NCI-H2171 treated with DMSO at 0.1 percent for 48 hours (cell line): Measurements from ENCODE around the gene TAGLN2.

Experiments used
- DNase-seq: peaks from one replicate; lab custom pipeline; 2025; lab: John Stamatoyannopoulos, UW

TAGLN2 gene

DNA sequence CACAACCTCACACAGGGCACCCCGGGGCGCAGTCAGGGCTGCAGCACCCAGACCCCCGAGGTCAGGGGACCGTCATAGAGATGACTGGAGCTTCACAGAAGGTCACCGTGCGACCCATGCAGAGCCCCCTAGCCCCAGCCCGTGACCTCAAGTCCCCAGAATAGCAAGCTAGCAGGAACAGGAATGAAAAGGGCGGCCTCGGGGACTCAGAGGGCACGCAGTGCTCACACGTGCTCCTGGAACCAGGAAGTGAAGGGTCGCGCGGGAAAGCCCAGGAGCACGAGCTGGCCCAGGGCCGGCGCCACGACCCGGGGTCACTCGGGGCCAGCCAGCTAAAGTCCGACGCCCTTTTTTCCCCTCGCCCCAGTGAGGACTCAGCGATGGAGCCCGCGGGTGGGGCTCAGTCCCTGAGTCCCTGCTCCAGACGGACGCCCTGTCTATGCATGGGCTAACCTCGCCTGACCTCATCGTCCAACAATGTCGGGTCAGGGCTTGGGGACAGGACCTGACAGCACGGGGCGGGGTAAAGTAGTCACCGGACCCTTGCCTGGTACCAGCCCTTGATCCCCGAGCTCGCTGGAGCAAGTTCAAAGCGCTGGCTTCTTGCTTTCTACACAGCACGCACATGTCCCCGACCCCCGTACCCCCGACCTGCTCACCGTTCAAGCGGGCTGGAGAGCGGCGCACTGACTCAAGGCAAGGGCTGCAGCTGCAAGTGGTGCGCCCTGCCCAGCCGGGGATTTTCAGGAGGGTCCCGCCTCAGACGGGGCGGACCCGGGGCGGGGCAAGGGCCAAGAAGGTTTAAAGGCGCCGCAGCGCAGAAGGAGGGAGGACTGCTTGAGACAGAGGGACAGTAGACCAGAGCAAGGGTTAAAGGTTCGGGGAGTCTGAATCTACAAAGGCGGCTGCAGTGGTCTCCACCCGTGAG is at the start of gene TAGLN2:
Gene TAGLN2 (minus strand): TSS at position 717 of the 928 bp plus-strand sequence. CDS start 4,998 bp downstream, outside the sequence.
- DNase-seq: peak; percentile 30

- no peak for DNase-seq
Observed at GRCh38 chr1:159974350-159974965, 49.2 kb upstream of the TAGLN2 start.

GRCh38 chr1:159973350-159973940 is 48.1 kb upstream of the TAGLN2 start:
- DNase-seq: no peak

DNA sequence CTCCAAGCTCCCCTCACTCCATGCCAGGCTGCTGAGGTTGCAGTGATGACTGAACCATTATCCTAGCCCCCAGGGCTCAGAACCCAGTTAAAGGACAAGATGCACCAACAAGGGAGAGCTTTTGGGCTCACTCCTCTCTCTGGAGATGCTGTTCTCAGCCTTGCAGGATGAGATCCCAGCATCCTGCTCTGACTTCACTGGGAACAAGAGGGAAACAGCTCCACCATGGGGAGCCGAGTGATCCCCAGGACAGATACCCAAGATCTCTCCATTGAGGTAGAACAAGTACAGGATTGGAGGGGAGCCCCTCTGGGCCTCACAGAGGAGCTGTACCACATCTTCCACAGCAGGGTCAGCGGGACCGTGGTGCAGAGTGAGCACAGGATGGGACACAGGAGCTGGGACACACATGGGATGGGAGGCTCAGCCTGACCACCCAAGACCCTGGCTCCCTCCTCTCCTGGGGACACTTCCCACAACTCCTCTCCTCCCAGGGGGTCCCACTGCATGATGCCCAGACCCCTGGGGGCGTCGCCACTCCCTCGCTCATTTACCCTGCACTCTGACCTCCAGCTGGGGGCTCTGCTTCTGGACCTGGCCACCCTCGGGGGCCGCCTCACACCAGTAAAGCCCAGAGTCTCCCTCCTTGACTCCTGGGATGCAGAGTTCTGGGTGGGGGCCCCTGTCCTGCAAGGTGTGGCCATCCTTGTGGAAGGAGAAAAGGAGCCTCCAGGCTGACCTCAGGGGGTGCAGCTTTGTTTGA is 47.3 kb upstream of the TAGLN2 start:
- DNase-seq: no peak

DNA sequence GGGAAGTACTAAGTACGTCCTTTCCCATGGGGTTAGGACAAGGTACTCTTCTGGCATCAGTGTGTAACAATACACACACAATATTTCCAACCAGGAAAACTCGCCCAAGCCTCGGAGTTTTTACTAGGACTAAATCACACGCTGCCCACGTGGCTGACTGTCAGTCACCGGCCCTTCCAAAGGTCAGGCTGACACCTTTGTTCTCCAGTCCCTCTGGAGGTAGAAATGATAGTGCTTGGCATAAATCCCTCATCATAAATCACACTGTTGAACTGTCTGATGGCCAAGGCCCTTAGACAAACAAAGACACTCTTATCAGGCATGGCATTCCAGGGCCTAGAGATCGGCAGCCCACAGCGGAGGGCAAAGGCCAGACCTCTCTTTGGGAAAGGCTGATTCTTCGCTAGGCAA is 45.6 kb upstream of the TAGLN2 start:
- no peak for DNase-seq

- DNase-seq: no peak
Observed at GRCh38 chr1:159968901-159969300, 43.6 kb upstream of the TAGLN2 start.

DNA sequence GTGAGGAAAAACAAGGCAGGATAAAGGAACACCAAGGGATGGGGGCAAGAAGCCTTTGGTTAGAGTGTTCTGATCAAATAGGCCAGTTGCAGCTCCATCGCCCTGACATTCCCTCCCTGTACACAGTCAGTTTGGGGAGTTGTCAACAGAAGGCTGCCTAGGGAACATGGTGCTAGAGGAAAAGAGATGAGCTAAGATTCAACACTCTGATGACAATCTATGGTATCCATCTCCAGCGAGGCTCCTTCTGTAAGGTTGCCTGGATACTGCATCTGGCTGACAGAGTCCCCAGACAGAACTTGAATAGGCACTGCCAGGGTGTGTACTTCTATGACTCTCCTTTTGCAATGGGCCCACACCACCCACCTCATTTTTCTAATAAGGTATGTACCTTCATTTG is 40.0 kb upstream of the TAGLN2 start:
- no peak for DNase-seq

DNA sequence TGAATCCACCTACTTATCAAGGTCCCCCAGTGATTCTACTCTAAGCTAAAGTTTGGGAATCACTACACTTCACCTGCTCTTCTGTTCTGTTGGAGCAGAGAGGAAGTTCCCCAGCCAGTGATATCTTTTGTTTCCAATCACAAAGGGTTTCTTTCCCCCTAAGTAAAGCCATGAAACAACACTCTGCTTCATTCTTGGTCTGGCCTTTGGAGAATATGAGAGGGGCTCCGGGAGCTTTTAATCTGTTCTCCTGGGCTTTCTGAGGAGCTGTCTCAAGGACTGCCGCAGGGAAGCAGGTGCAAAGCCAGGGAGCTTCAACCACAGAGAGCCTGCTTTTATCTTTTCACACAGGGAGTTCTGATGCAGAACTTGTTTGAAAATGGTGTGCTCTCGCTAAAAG is 38.8 kb upstream of the TAGLN2 start:
- no peak for DNase-seq

DNA sequence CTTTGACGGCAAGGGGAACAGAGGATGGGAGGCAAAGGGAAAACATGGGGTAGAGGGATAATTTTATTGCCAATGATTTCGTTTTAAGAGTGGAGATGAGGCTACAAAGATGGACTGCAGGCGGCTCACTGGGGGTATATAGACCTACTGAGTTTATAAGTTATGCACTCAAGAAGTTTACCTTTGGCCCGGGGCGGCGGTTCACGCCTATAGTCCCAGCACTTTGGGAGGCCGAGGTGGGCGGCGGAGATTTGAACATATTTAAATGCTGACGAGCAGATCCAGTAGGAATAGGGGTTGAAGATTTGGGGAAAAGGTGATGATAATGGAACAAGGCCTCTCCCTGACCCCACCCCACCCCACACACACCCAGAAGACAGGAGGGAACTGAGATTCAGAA is 36.9 kb upstream of the TAGLN2 start:
- DNase-seq: no peak

DNA sequence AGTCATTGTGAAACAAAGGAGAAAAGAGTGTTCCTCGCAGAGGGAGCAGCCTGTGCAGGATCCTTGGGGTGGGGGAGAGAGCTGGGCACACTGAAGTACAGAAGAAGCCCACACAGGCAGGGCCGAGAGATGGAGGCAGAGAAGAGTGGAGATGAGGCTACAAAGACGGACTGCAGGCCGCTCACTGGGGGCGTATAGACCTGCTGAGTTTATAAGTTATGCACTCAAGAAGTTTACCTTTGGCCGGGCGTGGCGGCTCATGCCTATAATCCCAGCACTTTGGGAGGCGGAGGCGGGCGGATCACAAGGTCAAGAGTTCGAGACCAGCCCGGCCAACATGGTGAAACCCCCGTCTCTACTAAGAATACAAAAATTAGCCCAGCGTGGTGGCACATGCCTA is 36.3 kb upstream of the TAGLN2 start:
- no peak for DNase-seq

GRCh38 chr1:159960721-159961381 is 35.5 kb upstream of the TAGLN2 start:
- no peak for DNase-seq

- no peak for DNase-seq
Observed at GRCh38 chr1:159959451-159959850, 34.1 kb upstream of the TAGLN2 start.

DNA sequence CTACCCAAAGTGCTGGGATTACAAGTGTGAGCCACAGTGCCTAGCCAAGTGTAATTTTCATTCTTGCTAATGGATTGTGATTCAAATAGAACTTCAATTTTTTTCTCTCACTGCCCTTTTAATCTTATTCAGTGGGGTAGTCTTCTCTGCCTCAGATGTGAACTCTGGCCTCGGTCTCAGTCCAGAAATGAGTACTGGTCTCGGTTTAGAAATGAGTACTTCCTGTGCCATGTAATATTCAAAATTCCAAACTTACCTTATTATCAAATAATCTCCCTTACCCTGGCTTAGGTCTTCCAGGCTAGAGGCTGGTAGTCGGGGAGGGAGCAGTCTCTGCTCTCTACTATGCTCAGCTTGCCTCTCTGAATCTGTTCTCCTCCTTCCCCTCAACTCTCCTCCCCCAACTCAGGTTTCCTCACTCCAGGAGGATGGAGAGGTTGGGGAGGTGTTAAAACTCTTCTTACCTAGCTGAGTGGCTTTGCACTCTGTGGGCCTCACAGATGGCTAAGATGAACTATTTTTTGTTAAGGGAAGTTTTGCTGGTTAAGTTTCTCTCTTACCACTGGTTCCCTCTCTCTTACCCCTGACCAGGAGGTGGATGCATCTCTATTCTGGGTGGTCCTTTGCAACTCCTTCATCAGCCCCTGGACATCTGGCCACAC is 33.5 kb upstream of the TAGLN2 start:
- no peak for DNase-seq

DNA sequence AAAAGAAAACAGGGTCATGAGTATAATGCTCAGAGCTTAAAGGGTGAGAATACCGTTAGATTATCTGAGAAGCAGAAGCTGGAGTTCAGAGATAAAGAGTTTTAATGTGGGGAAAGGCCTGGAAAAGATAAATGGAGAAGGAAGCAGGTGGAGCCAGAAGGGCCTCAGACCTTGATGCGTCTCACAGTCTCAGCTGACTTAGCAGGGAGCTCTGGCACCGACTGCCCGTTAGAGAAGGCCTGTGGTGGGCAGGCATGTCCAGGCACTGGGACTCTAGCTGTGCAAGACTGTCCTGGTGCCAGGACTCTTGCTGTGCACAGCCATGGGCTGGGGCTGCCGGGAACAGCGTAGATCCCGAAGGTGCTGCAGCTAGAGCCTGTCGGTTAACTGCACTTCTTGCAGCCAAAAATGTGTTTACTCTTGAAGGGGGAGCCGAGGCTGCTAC is 32.5 kb upstream of the TAGLN2 start:
- DNase-seq: no peak

GRCh38 chr1:159955456-159955855 is 30.1 kb upstream of the TAGLN2 start:
- no peak for DNase-seq

- DNase-seq: no peak
Observed at GRCh38 chr1:159953536-159954515, 28.5 kb upstream of the TAGLN2 start, which contains the start of gene SLAMF9. Gene SLAMF9, minus strand, starts transcription at chr1:159954237. Its CDS starts 100 bp downstream, at chr1:159954137.

- no peak for DNase-seq
Observed at GRCh38 chr1:159952932-159953331, 27.6 kb upstream of the TAGLN2 start.

DNA sequence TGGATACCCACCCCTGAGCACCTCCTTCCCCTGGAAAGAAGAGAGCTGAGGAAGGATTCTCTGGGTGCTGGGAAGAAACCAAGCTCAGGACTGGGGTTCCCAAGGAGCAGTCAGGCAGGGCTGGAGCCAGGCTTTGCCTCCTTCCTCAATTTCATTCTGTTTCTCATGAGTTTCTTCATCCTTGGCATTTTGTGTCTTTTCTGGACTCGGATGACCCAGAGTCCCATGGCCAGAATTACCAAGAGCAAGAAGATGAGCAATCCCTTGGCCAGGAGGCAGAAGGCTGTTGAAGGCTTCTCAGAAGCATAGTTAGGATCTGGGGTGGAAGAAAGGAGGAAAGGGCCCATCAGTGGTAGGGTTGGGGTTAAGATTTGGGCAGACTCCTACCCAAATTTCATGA is 26.2 kb upstream of the TAGLN2 start:
- no peak for DNase-seq

DNA sequence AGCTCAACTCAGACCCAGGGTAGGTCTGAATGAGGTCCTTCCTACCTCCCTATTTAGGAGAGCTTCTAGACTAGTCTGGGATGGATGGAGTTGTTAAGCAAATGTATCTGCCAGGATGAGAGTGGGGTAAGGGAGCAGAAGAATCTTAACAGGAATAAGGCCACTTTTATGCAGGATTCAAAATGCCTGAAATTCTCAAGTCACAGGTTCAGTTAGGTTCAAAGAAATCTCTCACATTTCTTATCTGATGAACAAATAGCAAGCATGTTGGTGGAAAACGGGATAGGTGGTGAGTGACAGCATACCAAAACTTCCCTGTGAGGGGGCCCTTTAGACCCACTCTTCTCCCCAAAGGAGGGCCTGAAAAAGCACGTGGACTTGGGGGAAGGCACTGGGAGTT is 25.7 kb upstream of the TAGLN2 start:
- no peak for DNase-seq

DNA sequence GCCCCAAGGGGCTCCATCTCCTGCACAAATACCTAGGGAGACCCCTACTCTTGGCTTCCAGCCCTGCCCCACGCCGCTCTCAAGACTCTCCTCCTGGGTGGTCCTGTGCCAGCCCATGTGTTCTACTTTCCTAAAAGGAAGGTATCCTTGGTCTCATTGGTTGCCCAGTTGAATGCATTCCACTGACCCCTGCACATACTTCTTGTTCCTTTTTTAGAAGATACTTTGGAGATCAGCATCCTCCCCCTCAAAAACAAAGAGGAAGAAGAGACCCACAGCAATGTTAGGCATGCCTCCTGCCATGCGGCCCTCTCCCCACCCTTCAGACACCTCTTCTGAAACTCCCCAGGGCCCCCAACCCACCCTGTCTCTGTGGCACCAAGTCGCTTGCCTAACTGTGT is 24.7 kb upstream of the TAGLN2 start:
- no peak for DNase-seq
